Neutrophil (primary cell): ENCODE measurements around the gene ANKRD28.

Experiments
- H3K27ac ChIP-seq: fragments of 200-600 bp; sonication (generic); 2 replicates; pipeline ENCODE4 v1.5.1; 2016; ENCODE audit warnings: mild to moderate bottlenecking, moderate library complexity
- H3K27me3 ChIP-seq: fragments of 200-600 bp; sonication (generic); 2 replicates; pipeline ENCODE4 v1.6.0; 2016; ENCODE audit warnings: mild to moderate bottlenecking
- H3K36me3 ChIP-seq: fragments of 200-600 bp; sonication (generic); 2 replicates; pipeline ENCODE4 v1.5.1; 2017
- H3K4me1 ChIP-seq, 2 experiments: fragments of 200-600 bp in 1 of 2; sonication (generic) in 1 of 2; 1 replicate in 1 of 2; 2 replicates in 1 of 2; pipeline versions ENCODE4 v1.5.1 to v1.6.1; 2013 to 2016; ENCODE audit warnings: low read depth in 1 of 2, low read length in 1 of 2, mild to moderate bottlenecking in 1 of 2, moderate library complexity in 1 of 2; ENCODE audit not compliant: control insufficient read depth in 1 of 2, insufficient read depth in 1 of 2
- H3K4me3 ChIP-seq, 2 experiments: fragments of 200-600 bp in 1 of 2; sonication (generic) in 1 of 2; 1 replicate in 1 of 2; 2 replicates in 1 of 2; pipeline ENCODE4 v1.5.1; 2013 to 2016; ENCODE audit warnings: low read depth in 1 of 2, low read length in 1 of 2, mild to moderate bottlenecking in 1 of 2, moderate library complexity in 1 of 2
- H3K9me3 ChIP-seq: fragments of 200-600 bp; sonication (generic); 2 replicates; pipeline ENCODE4 v1.5.1; 2016
- CTCF ChIP-seq: fragments of 200-600 bp; sonication (generic); IDR thresholded peaks from 2 replicates; pipeline ENCODE4 v1.5.1; 2016; ENCODE audit warnings: antibody characterized with exemption

The ANKRD28 gene

GRCh38 chr3:15796331-15796730 lies 1.4 kb downstream of the ANKRD28 start:
- Histone ChIP-seq H3K9me3 (no peaks in the 10 kb centered on the region), H3K4me3 (peak overlapping the region; percentile 44 to 54), H3K4me1 (peaks cover 60 to 63% of the 10 kb centered on the region in 2 experiments), H3K27ac (peak overlapping the region; percentile 79), H3K36me3 (no peaks in the 10 kb centered on the region), H3K27me3 (no peaks in the 10 kb centered on the region)
- no peak for TF ChIP-seq CTCF

- Histone ChIP-seq H3K4me3 (peak overlapping the region; percentile 44 to 54), H3K9me3 (no peaks in the 10 kb centered on the region), H3K27ac (peak overlapping the region; percentile 79), H3K27me3 (no peaks in the 10 kb centered on the region), H3K36me3 (no peaks in the 10 kb centered on the region), H3K4me1 (peaks cover 57 to 58% of the 10 kb centered on the region in 2 experiments)
- no peak for TF ChIP-seq CTCF
Observed at GRCh38 chr3:15795651-15796308, 2.0 kb downstream of the ANKRD28 start.

GRCh38 chr3:15794842-15795650 lies 2.7 kb downstream of the ANKRD28 start:
- Histone ChIP-seq H3K4me3 (peak overlapping the region; percentile 35 to 54), H3K27me3 (no peaks in the 10 kb centered on the region)

GRCh38 chr3:15794303-15794771 lies 3.4 kb downstream of the ANKRD28 start:
- peaks cover 47 to 50% of the 10 kb centered on the region in 2 experiments for H3K4me1 ChIP-seq
- no peak for TF ChIP-seq CTCF
- no peaks in the 10 kb centered on the region for H3K27me3 ChIP-seq
- H3K36me3 ChIP-seq = no peaks in the 10 kb centered on the region
- H3K27ac ChIP-seq = peak overlapping the region; percentile 79
- H3K9me3 ChIP-seq = no peaks in the 10 kb centered on the region
- H3K4me3 ChIP-seq = no peak overlapping the region

More at GRCh38 chr3:15794842-15795650, 2.7 kb downstream of the ANKRD28 start:
- Histone ChIP-seq H3K9me3 (no peaks in the 10 kb centered on the region), H3K36me3 (no peaks in the 10 kb centered on the region), H3K27ac (peak overlapping the region; percentile 79), H3K4me1 (peaks cover 50 to 51% of the 10 kb centered on the region in 2 experiments)
- TF ChIP-seq CTCF = no peak

- no peak overlapping the region for H3K27ac ChIP-seq
- no peak for TF ChIP-seq CTCF
- no peak overlapping the region for H3K4me3 ChIP-seq
- H3K9me3 ChIP-seq = no peaks in the 10 kb centered on the region
- no peaks in the 10 kb centered on the region for H3K36me3 ChIP-seq
- peaks cover 22 to 30% of the 10 kb centered on the region in 2 experiments for H3K4me1 ChIP-seq
- no peaks in the 10 kb centered on the region for H3K27me3 ChIP-seq
Observed at GRCh38 chr3:15791525-15791924, 6.3 kb downstream of the ANKRD28 start.
